CD4-positive, alpha-beta T cell treated with Interleukin-15 for 4 hours (primary cell): ENCODE measurements around the gene RGL3.
"Not testable (repeated sequence)": the region's sequence is repeated elsewhere in the genome, so short reads cannot be mapped to it uniquely, and the experiment has no call there.

Experiments used
- DNase-seq: peaks from one replicate; pipeline ENCODE4 v3.0.0-alpha.2; 2020; ENCODE audit warnings: low spot score

Gene RGL3

GRCh38 chr19:11382898-11383705, 36.0 kb downstream of the RGL3 start:
- peak; percentile 18 for DNase-seq

GRCh38 chr19:11380653-11381537, 38.2 kb downstream of the RGL3 start:
- DNase-seq: peak; percentile 99

- no peak for DNase-seq
Measured at GRCh38 chr19:11379857-11380350, 39.2 kb downstream of the RGL3 start.

GRCh38 chr19:11379269-11379845, 39.8 kb downstream of the RGL3 start:
- DNase-seq: not testable (repeated sequence)

DNA sequence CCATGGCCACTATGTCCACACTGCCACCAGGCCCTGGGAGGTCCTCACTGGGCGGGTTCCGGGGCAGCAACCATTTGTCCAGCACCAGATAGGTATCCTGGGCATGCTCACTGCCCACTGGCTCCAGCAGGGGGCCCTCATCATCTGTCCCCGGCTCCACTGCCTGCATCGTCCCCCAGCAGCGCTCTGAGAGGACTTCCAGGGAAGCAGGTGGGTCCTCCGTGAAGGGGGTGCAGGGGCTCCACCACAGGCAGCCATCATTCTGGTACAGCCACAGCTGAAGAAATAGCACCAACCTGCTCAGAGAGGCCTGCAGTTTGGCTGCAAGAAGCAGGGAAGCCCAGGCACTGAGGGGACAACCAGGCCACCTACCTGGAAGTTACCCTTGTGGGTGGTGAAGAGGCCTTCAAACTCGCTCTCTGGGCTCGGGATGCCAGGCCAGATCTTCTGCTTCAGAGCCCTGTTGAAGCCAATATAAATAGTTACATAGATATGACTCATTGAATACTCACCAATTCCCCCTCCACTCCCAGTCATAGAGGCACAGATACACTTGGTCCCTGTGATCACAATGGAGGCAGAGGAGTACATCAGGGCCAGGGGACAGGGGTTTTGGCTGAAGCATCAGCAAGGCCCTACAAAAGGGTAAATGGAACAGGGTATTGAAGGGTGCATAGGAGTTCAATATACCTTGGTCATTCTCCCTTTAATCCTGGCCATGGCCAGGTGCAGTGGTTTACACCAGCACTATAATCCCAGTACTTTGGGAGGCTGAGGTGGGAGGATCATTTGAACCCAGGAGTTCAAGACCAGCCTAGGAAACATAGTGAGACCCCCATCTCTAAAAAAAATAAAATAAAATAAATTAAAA, 40.6 kb downstream of the RGL3 start:
- DNase-seq: no peak

- DNase-seq: no peak
Measured at GRCh38 chr19:11377756-11378155, 41.4 kb downstream of the RGL3 start.

GRCh38 chr19:11377237-11377636, 41.9 kb downstream of the RGL3 start:
- DNase-seq: peak; percentile 14

- DNase-seq: peak; percentile 74
Measured at GRCh38 chr19:11375143-11375948, 43.8 kb downstream of the RGL3 start.

DNA sequence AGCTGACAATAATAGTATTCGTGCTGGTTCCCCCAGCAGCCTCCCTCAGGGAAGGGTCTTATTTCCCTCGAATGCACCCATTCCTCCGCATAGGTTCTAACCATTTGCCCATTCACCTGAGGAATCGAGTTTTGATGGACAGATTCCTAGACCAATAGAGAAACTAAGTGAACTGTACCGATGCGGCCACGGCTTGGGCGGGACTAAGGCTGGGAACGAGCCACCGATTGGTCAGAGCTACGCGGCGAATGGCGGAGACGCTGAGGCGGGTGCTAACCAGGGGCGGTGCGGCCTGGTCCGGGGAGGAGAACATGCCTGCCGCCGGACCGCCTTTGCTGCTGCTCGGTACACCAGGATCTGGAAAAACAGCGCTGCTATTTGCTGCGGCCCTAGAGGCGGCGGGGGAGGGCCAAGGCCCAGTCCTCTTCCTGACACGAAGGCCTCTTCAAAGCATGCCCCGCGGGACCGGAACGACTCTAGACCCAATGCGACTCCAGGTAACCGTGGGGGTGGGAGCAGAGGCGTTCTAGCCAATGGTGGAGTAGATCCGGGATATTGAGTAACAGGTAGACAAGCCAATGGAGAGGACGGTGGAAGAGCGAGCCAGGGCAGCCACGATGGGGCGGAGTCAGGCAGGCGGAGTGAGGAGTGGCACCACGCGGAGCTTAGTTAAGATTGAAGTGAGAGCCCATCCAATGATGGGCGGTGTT, 44.5 kb downstream of the RGL3 start, which contains the start of gene SWSAP1:
Gene SWSAP1, plus strand, starts transcription at position 234 of the 710 bp plus-strand sequence. Its CDS starts 15 bp downstream, at position 249.
- peak; percentile 99 for DNase-seq

- no peak for DNase-seq
Measured at GRCh38 chr19:11373885-11374432, 45.2 kb downstream of the RGL3 start.

- DNase-seq: no peak
Measured at GRCh38 chr19:11373166-11373884, 45.8 kb downstream of the RGL3 start.

GRCh38 chr19:11370744-11371143, 48.4 kb downstream of the RGL3 start:
- no peak for DNase-seq

DNA sequence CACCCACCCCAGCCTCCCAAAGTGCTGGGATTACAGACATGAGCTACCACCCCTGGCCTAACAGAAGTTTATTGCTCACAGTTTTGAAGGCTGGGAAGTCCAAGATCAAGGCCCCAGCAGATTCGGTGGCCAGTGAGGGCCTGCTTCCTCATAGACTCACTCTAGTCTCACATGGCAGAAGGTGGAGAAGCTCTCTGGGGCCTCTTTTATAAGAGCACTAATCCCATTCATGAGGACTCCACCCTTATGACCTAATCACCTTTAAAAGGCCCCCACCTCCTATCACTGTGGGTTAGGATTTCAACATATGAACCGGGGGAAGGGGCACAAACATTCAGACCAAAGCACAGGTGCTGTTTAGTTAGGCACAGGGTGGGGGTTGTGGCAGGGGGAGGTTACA, 51.6 kb downstream of the RGL3 start:
- no peak for DNase-seq

- DNase-seq: no peak
Measured at GRCh38 chr19:11365557-11366117, 53.5 kb downstream of the RGL3 start.

DNA sequence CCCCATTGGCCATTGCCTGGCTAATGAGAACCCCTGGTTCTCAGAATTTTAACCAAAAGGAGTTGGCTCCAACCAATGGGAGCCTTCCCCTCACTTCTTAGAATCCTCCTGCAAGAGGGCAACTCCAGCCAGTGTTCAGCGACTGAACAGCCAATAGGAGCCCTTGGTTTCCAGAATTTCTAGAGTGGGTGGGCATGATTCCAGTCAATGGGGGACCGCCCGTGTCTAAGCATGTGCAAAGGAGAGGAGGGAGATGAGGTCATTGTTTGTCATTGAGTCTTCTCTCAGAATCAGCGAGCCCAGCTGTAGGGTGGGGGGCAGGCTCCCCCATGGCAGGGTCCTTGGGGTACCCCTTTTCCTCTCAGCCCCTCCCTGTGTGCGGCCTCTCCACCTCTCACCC, 54.2 kb downstream of the RGL3 start:
- DNase-seq: no peak

DNA sequence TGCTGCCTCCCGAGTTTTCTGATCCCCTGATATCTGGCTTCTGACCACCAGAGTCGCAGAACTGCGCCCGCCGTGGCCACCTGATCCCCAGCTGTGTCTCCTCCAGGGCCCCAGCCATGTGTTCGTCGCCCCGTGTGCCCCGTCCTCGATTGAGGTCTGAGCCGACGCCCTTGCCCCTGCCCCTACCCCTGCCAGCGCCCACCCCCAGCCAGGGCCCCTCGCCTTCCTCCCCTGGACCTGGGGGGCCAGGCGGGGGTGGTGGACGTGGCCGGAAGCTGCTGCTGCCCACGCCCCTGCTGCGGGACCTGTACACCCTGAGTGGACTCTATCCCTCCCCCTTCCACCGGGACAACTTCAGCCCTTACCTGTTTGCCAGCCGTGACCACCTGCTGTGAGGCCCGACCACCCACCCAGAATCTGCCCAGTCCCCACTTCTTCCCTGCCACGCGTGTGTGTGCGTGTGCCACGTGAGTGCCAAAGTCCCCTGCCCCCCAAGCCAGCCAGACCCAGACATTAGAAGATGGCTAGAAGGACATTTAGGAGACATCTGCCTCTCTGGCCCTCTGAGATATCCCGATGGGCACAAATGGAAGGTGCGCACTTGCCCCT, 54.7 kb downstream of the RGL3 start:
- DNase-seq: no peak

GRCh38 chr19:11363881-11364280, 55.2 kb downstream of the RGL3 start:
- DNase-seq: no peak
